GM12873 (cell line): Measurements from ENCODE around the gene USH1G.

Source experiments
- TF ChIP-seq, protein P1 (sequence below): IDR thresholded peaks from 2 replicates; pipeline ENCODE4 v1.5.1; 2012; ENCODE audit warnings: low read depth, mild to moderate bottlenecking, moderate library complexity, low read length, control low read depth; ENCODE audit not compliant: insufficient read depth; ENCODE audit errors: missing control alignments

USH1G gene

DNA sequence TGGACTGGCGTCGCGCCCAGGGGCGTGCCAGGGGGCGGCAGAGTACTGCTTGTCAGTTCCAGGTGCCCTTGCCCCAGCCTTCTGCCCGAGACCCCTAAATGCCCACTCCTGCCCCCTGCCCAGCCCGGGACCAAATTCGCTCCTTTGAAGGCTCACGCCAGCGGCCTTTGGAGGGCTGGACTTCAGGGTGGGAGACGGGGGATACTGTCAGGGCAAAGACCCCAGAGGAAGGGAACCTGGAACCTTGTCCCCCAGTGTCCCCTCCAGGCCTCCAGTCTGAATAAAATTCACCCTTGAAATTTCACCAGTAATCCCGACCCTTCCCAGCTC lies 13.4 kb upstream of the USH1G start:
- TF ChIP-seq, protein P1, sequence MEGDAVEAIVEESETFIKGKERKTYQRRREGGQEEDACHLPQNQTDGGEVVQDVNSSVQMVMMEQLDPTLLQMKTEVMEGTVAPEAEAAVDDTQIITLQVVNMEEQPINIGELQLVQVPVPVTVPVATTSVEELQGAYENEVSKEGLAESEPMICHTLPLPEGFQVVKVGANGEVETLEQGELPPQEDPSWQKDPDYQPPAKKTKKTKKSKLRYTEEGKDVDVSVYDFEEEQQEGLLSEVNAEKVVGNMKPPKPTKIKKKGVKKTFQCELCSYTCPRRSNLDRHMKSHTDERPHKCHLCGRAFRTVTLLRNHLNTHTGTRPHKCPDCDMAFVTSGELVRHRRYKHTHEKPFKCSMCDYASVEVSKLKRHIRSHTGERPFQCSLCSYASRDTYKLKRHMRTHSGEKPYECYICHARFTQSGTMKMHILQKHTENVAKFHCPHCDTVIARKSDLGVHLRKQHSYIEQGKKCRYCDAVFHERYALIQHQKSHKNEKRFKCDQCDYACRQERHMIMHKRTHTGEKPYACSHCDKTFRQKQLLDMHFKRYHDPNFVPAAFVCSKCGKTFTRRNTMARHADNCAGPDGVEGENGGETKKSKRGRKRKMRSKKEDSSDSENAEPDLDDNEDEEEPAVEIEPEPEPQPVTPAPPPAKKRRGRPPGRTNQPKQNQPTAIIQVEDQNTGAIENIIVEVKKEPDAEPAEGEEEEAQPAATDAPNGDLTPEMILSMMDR, result no peak

DNA sequence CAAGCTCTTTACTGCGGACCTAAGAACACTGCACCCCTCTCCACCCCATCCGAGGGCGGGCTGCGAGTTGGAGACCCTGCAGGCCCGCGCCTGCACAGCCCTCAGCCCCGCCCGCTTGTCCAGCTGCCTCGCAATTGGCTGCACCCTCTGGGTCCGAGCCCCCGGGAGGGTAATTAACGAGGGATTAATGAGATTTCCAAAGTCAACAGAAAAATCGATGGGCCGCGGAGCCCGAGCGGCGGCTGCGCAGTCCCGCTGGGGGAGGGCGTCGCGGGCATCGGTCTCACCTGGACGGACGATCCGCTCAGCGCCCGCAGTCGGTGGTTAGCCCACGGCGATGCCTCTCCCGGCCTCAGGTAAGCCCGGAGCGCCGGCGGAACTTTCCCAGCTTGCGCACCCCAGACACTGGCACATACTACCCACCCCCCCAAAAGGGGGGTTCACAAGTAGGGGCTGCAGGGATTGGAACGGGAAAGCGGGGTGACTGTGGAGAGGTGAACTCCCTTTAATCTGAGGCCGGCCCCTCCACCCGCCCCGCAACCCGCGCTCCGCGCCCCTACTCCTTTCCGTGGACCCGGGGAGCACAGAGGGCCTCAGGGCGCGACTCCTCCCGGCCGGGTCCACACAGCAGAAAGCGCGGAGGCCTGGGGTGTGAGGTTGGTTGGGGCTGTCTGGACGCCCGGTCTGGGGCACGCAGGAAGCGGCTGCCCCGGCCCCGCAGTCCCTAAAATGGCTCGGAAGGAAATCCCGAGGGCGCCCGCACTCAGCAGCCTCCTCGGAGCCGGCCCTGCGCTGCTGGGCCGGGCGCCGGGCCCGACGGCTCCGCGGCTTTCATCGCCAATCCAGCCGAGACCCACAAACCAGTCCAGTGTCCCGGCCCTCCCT lies 12.8 kb upstream of the USH1G start, which contains the start of gene OTOP3:
Gene OTOP3 (plus strand): TSS at position 314 of the 885 bp plus-strand sequence. CDS start 24 bp downstream, at position 338.
- TF ChIP-seq, protein P1, result no peak

DNA sequence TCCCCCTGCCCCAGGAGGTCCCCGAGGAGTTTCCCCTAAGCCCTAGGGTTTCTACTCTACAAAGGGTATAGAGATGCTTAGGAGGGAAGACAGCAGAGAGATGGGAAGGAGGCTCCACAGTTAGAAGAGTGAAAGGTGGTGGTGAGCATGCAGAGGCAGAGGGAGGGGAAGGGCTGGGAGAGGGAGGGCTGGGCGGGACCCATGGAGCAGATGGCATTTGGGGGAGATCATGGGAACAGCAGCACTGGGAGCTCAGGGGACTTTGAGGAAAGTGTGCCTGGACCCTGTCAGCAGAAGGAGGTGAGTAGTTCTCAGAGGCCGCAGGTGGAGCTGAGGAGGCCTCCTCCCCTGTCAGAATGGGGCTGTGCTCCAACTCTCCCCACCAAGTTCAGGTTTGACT lies 12.0 kb upstream of the USH1G start:
- TF ChIP-seq, protein P1, result no peak

DNA sequence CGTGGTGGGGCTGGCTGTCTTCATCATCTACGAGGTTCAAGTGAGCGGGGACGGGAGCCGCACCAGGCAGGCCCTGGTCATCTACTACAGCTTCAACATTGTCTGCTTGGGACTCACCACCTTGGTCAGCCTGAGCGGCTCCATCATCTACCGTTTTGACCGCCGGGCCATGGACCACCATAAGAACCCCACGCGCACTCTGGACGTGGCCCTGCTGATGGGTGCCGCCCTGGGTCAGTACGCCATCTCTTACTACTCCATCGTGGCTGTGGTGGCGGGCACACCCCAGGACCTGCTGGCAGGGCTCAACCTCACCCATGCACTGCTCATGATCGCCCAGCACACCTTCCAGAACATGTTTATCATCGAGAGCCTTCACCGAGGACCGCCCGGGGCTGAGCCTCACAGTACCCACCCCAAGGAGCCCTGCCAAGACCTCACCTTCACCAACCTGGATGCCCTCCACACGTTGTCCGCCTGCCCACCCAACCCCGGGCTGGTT lies 7.5 kb upstream of the USH1G start:
- TF ChIP-seq, protein P1, result no peak

DNA sequence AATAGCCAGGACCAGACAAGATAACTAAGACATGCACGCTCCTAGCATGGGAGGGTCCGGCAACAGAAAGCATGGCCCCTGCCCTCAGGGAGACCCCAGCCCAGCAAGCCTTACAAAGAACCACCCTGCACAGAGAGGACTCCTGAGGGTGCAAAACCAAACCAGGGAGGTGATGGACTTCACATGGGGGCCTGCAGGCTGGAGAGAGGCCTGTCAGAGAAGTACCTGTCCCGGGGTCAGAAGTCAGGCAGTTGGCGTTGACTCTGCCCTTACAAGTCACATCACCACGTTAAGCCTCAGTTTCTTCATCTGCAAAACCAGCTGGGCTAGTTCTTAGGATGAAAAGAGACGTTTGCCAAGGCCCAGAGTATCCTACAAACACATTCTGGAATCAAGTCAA lies 5.7 kb upstream of the USH1G start:
- TF ChIP-seq, protein P1, result no peak

DNA sequence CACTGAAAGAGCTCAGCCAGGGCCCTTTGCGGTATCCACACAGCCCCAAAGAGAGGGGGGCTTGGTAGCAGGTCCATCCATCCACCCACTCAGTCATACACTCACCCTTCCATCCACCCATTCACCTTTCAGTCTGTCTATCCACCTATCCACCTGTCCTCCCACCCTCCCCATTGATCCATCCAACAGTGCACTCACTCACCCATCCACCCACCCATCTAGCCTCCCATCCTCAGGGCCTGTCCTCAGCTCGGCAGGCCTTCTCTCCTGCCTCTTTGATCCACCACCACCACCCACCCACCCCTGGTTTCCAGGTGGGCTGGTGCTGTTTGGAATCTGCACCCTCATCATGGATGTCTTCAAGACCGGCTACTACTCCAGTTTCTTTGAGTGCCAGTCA lies 2.2 kb upstream of the USH1G start:
- TF ChIP-seq, protein P1, result no peak

DNA sequence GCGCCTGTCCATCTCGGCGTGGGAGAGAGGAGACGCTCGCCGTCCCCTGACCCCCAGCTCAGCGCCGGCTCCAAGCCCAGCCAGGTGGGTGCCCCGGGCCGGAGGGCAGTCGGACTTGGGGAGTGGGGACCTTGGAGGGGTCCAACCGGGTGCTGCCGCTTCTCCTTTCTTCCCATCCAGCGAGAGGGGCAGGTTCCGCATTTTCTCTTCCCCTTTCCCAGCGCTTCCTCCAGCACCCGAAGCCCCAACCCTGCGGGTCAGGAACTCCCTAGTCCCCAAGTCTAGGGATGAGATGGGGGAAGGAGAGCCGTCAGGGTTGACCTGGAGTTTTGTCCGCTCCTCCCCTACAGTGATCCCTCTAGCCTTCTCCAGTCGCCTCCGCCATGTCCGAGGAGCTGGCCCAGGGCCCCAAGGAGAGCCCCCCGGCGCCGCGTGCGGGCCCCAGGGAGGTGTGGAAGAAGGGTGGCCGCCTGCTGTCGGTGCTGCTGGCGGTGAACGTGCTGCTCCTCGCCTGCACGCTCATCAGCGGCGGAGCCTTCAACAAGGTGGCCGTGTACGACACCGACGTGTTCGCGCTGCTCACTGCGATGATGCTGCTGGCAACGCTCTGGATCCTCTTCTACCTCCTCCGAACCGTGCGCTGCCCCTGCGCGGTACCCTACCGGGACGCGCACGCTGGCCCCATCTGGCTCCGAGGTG lies 1.3 kb upstream of the USH1G start, which contains the start of gene OTOP2:
Gene OTOP2 (plus strand): TSS at position 24 of the 699 bp plus-strand sequence. CDS start 360 bp downstream, at position 384.
- TF ChIP-seq, protein P1, result no peak
